Omental fat pad (tissue), 4 donors: ENCODE results near the gene NEBL. TPM values are rescaled to one million over a fixed set of nuclear protein-coding genes. Genes with fewer than 3 reads are reported as not detected.

Experiments used
- ATAC-seq: fragments of 150-250 bp; one replicate; pipeline ENCODE4 v1.9.1; 2016; ENCODE audit warnings: mild to moderate bottlenecking, moderate library complexity; ENCODE audit not compliant: low FRiP score
- DNase-seq: peaks from one replicate; pipeline ENCODE4 v3.0.0-alpha.2; 2019; ENCODE audit warnings: low spot score
- total RNA-seq, 4 donors: library from RNA; depleted of rRNA; stranded (reverse); fragments of >200 nt; gene quantifications; one replicate each; pipeline ENCODE4 v1.1.0, GENCODE V29; 2016
- TF ChIP-seq, protein P1 (sequence below), 3 donors: fragments of 450-650 bp; IDR thresholded peaks; one replicate each; pipeline ENCODE4 v1.5.1; 2016 to 2017; ENCODE audit warnings: antibody characterized with exemption in 3 of 3, mild to moderate bottlenecking in 3 of 3, moderate library complexity in 2 of 3

The NEBL gene
- total RNA-seq, 4 donors from 2014 or later: 6.4 to 20.5 (median 12.7) TPM

DNA sequence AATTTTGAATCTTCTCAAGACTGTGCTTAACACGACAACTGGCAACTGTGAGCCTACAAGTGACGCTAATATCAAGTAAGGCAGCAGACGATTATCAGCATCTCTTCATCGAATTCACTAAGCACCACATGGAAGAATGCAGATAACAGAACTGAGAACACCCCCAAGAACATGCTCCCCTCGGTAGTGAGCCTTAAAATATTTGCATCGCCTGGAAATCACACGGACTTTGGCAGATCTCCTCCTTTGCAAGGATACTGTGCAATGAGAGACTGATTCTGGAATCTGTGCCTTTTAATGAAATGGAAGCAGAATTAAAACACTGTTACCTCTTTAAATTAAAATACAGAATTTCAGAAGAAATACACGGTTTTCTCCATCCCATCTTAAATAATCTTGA is 38.2 kb upstream of the NEBL start:
- no peak for DNase-seq
- ATAC-seq: no peak
- TF ChIP-seq, protein P1, sequence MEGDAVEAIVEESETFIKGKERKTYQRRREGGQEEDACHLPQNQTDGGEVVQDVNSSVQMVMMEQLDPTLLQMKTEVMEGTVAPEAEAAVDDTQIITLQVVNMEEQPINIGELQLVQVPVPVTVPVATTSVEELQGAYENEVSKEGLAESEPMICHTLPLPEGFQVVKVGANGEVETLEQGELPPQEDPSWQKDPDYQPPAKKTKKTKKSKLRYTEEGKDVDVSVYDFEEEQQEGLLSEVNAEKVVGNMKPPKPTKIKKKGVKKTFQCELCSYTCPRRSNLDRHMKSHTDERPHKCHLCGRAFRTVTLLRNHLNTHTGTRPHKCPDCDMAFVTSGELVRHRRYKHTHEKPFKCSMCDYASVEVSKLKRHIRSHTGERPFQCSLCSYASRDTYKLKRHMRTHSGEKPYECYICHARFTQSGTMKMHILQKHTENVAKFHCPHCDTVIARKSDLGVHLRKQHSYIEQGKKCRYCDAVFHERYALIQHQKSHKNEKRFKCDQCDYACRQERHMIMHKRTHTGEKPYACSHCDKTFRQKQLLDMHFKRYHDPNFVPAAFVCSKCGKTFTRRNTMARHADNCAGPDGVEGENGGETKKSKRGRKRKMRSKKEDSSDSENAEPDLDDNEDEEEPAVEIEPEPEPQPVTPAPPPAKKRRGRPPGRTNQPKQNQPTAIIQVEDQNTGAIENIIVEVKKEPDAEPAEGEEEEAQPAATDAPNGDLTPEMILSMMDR (IDR thresholded peaks at IDR 0.05): no peak

DNA sequence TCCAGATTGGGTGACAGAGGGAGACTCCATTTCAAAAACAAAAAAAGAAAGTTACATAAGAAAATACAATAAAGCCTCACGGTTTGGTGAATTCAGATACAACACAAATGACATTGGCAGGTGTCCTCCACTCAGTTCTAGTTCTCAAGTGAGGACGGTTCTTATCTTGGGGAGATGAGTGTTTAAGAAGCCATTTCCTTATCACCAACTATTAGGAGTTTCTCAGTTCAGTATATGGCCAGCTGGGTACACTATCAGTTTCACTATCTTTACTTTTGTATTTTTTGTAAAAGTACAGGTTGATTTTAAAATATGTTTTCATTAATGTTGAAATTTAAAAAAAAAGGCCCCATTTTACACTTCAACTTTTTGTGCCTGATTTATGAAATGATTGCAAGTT is 36.6 kb upstream of the NEBL start:
- ATAC-seq (no peak), DNase-seq (no peak)
- TF ChIP-seq, protein P1 (IDR thresholded peaks at IDR 0.05): no peak

- no peak for ATAC-seq
- DNase-seq: no peak
- TF ChIP-seq, protein P1 (IDR thresholded peaks at IDR 0.05): no peak
Measured at GRCh38 chr10:20932606-20933126, 35.6 kb upstream of the NEBL start.

DNA sequence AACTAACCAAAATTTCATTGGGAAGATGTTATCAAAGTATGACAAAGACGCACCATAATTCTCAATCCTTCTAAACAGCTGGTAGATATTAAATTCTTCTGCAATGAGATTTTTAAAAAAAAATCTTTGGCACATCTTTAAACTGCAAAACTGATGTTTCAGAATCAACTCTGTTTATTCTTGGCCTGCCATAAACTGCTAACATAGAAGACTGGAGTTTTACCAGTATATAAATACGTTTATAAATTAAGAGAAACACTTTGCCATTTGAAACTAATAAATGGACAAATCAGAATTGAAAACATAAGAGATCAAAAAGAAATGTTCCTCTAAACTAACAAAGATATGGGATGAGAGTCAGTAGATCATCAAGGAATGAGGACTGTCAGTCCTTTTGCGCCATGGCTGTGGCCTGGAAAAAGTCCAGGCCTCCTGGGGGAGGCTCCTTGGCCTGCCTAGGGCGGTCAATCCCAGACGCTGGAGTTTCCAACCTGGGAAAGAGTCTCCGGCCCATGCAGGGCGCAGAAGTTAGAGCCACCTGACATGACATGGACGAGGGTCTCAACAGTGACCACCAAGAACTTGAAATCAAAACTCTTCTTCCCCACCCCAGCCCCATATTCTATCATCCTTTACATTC is 34.2 kb upstream of the NEBL start:
- ATAC-seq: no peak
- no peak for DNase-seq

GRCh38 chr10:20927456-20927855 is 30.3 kb upstream of the NEBL start:
- ATAC-seq: no peak
- TF ChIP-seq, protein P1 (IDR thresholded peaks at IDR 0.05): no peak
- DNase-seq: no peak

More for the DNA sequence above, 34.2 kb upstream of the NEBL start:
- TF ChIP-seq, protein P1 (IDR thresholded peaks at IDR 0.05): no peak

GRCh38 chr10:20922451-20922850 is 25.3 kb upstream of the NEBL start:
- no peak for DNase-seq
- TF ChIP-seq, protein P1 (IDR thresholded peaks at IDR 0.05): no peak
- ATAC-seq: no peak

DNA sequence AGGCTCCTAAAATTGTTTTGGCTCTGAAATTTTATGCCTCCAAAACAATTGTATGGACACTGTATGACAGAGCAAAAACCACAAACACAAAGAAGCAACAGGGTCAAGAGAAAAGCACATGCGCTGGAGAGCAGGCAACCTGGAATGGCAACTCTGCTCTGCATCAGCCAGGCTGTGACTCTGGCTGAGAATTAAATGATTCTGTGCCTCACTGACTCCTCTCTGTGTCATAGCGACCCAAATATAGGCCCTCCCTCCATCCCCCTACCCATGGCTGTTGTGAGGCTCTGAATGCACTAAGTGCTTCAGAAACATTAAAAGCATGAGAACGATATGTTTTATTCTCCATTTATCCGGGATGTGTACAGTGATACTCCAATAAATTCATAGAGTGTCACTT is 24.9 kb upstream of the NEBL start:
- no peak for ATAC-seq
- no peak for DNase-seq
- TF ChIP-seq, protein P1 (IDR thresholded peaks at IDR 0.05): no peak
